Measurements from ENCODE around the gene NAGS.
"Not testable (repeated sequence)": the region's sequence is repeated elsewhere in the genome, so short reads cannot be mapped to it uniquely, and the experiment has no call there.

NAGS gene

GRCh38 chr17:44045486-44045885, 41.1 kb downstream of the NAGS start:
- Histone ChIP-seq H3K4me3 (ENCODE audit: low read depth, low read length, poor library complexity, severe bottlenecking) (no peak overlapping the region), H3K27me3 (ENCODE audit: insufficient read depth, low read length) (no peaks in the 10 kb centered on the region), H4K20me1 (ENCODE audit: insufficient read depth, low read length) (no peaks in the 10 kb centered on the region), H3K9me3 (ENCODE audit: low read length) (no peaks in the 10 kb centered on the region), H3K4me2 (ENCODE audit: low read length) (no peak overlapping the region), H3K4me1 (ENCODE audit: insufficient read depth, low read length, severe bottlenecking) (peaks cover 4% of the 10 kb centered on the region), H3F3A (ENCODE audit: insufficient read depth, low read length) (no peaks in the 10 kb centered on the region), H3K36me3 (ENCODE audit: insufficient read depth, low read length) (peaks cover 62% of the 10 kb centered on the region), H3K79me2 (ENCODE audit: insufficient read depth, low read length) (peaks cover 11% of the 10 kb centered on the region; the same call in 1 of the 2 replicates), H3K9me2 (ENCODE audit: low read depth, low read length) (no peaks in the 10 kb centered on the region), H2AFZ (ENCODE audit: low read length) (no peak overlapping the region), H3K27ac (ENCODE audit: low read depth, low read length, poor library complexity, severe bottlenecking) (no peak overlapping the region), H3K9ac (ENCODE audit: low read length) (no peak overlapping the region)
- TF ChIP-seq EZH2 (IDR thresholded peaks at IDR 0.05; ENCODE audit: borderline replicate concordance, low read length) (no peak), CTCF (IDR thresholded peaks at IDR 0.05; ENCODE audit: low read length) (no peak)

GRCh38 chr17:44046893-44047292, 42.5 kb downstream of the NAGS start:
- not testable (repeated sequence) for H3K4me1 ChIP-seq (ENCODE audit: insufficient read depth, low read length, severe bottlenecking); H3K9ac ChIP-seq (ENCODE audit: low read length); H4K20me1 ChIP-seq (ENCODE audit: insufficient read depth, low read length); H2AFZ ChIP-seq (ENCODE audit: low read length); H3F3A ChIP-seq (ENCODE audit: insufficient read depth, low read length); H3K9me2 ChIP-seq (ENCODE audit: low read depth, low read length); H3K27me3 ChIP-seq (ENCODE audit: insufficient read depth, low read length); H3K9me3 ChIP-seq (ENCODE audit: low read length); H3K4me2 ChIP-seq (ENCODE audit: low read length); H3K79me2 ChIP-seq (ENCODE audit: insufficient read depth, low read length); H3K4me3 ChIP-seq (ENCODE audit: low read depth, low read length, poor library complexity, severe bottlenecking); H3K27ac ChIP-seq (ENCODE audit: low read depth, low read length, poor library complexity, severe bottlenecking)
- H3K36me3 ChIP-seq (ENCODE audit: insufficient read depth, low read length), result peaks cover 76% of the 10 kb centered on the region

DNA sequence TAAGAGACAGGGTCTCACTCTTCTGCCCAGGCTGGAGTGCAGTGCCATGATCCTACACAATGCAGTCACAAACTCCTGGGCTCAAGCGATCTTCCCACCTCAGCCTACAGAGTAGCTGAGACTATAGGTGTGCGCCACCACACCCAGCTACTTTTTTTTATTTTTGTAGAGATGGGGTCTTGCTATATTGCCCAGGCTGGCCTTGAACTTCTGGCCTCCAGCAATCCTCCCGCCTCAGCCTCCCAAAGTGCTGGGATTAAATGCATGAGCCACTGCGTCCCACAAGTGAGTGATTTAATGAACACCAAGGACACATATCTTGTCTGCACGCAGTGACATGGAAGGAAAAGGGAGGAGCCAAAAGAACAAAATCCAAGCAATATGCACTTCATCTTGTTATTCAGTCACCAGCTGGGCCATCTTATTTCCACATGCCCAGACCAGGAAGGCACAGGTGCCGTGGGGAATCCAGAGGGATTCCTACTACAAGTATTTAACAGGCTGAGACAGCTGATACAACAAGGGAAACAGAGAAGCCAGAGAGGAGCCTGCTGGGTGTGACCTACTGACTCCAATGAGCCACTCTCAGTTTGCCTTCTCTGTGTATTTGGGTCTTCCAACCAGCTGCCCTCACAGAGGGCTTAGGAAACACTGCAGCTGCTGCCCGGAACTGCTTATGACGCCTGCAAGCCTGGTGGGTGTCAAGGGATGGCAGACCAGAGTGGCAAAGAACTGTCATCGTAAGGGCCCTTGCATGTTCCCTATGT, 45.1 kb downstream of the NAGS start:
- no peak overlapping the region for H3K27ac ChIP-seq (ENCODE audit: low read depth, low read length, poor library complexity, severe bottlenecking)
- no peak overlapping the region for H3K4me3 ChIP-seq (ENCODE audit: low read depth, low read length, poor library complexity, severe bottlenecking)
- H3K9me3 ChIP-seq (ENCODE audit: low read length), result no peaks in the 10 kb centered on the region
- no peak overlapping the region for H3K9ac ChIP-seq (ENCODE audit: low read length)
- peaks cover 82% of the 10 kb centered on the region for H3K36me3 ChIP-seq (ENCODE audit: insufficient read depth, low read length)
- no peaks in the 10 kb centered on the region for H4K20me1 ChIP-seq (ENCODE audit: insufficient read depth, low read length)
- no peaks in the 10 kb centered on the region for H3K4me1 ChIP-seq (ENCODE audit: insufficient read depth, low read length, severe bottlenecking)
- peaks cover 7% of the 10 kb centered on the region for H3K79me2 ChIP-seq (ENCODE audit: insufficient read depth, low read length)
- no peaks in the 10 kb centered on the region for H3K27me3 ChIP-seq (ENCODE audit: insufficient read depth, low read length)
- H3K9me2 ChIP-seq (ENCODE audit: low read depth, low read length), result no peaks in the 10 kb centered on the region
- H3K4me2 ChIP-seq (ENCODE audit: low read length), result no peak overlapping the region
- H2AFZ ChIP-seq (ENCODE audit: low read length), result no peak overlapping the region
- no peaks in the 10 kb centered on the region for H3F3A ChIP-seq (ENCODE audit: insufficient read depth, low read length)
- TF ChIP-seq EZH2 (IDR thresholded peaks at IDR 0.05; ENCODE audit: borderline replicate concordance, low read length) (no peak), CTCF (IDR thresholded peaks at IDR 0.05; ENCODE audit: low read length) (no peak)
